Measurements from ENCODE around the gene MRPL58.

GRCh38 chr17:75048249-75048878 is 35.9 kb downstream of the MRPL58 start:
- no peak for TF ChIP-seq POLR2A (IDR thresholded peaks at IDR 0.05)
- TF ChIP-seq, protein P1, sequence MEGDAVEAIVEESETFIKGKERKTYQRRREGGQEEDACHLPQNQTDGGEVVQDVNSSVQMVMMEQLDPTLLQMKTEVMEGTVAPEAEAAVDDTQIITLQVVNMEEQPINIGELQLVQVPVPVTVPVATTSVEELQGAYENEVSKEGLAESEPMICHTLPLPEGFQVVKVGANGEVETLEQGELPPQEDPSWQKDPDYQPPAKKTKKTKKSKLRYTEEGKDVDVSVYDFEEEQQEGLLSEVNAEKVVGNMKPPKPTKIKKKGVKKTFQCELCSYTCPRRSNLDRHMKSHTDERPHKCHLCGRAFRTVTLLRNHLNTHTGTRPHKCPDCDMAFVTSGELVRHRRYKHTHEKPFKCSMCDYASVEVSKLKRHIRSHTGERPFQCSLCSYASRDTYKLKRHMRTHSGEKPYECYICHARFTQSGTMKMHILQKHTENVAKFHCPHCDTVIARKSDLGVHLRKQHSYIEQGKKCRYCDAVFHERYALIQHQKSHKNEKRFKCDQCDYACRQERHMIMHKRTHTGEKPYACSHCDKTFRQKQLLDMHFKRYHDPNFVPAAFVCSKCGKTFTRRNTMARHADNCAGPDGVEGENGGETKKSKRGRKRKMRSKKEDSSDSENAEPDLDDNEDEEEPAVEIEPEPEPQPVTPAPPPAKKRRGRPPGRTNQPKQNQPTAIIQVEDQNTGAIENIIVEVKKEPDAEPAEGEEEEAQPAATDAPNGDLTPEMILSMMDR (IDR thresholded peaks at IDR 0.05): no peak
